Endothelial cell of umbilical vein (primary cell): ENCODE results near the gene ERBIN. TPM values are rescaled to one million over a fixed set of nuclear protein-coding genes. Genes with fewer than 3 reads are reported as not detected.

Experiments used
- BruUV-seq: library from RNA; stranded (reverse); fragments of 400-500 nt; replicated peaks from 2 replicates; lab custom pipeline; 2021; lab: Mats Ljungman, UMichigan
- CTCF ChIA-PET: fragments of 300-600, 350-600 bp; sonication (Branson Sonifier 250); formaldehyde crosslinking; loops from one replicate; lab custom pipeline; 2021; ENCODE audit warnings: antibody characterized with exemption, inconsistent platforms; lab: Charles Lee
- POLR2A ChIA-PET: fragments of 300-600, 350-600 bp; sonication (Branson Sonifier 250); formaldehyde crosslinking; loops from one replicate; lab custom pipeline; 2021; ENCODE audit warnings: antibody characterized with exemption, inconsistent platforms; lab: Charles Lee
- DNase-seq: peaks from one replicate; pipeline ENCODE4 v3.0.0-alpha.2; 2011; ENCODE audit warnings: low read depth, low spot score
- FAIRE-seq: peaks from 2 replicates; lab custom pipeline; 2011; peaks lifted over from hg19 to GRCh38; lab: Jason Lieb, UNC
- H2AFZ ChIP-seq: 2 replicates; pipeline ENCODE4 v1.6.0; 2012; ENCODE audit warnings: low read depth, low read length, control low read depth, inconsistent platforms
- H3K27ac ChIP-seq: 2 replicates; pipeline ENCODE4 v1.5.1; 2011; ENCODE audit warnings: low read depth, mild to moderate bottlenecking, control low read depth, low read length, moderate library complexity; ENCODE audit not compliant: insufficient read depth
- H3K27me3 ChIP-seq, 2 experiments: 2 replicates each; pipeline versions ENCODE4 v1.6.0 to v1.6.1; 2011; ENCODE audit warnings: low read length in 2 of 2, mixed read lengths in 1 of 2; ENCODE audit not compliant: control insufficient read depth in 2 of 2, insufficient read depth in 2 of 2
- H3K36me3 ChIP-seq, 2 experiments: 2 replicates in 1 of 2; 3 replicates in 1 of 2; pipeline ENCODE4 v1.5.1; 2011; ENCODE audit warnings: low read length in 2 of 2, mild to moderate bottlenecking in 1 of 2, moderate library complexity in 1 of 2; ENCODE audit not compliant: control insufficient read depth in 2 of 2, insufficient read depth in 2 of 2; ENCODE audit errors: extremely low read depth in 1 of 2
- H3K4me1 ChIP-seq: 3 replicates; pipeline ENCODE4 v1.5.1; 2011; ENCODE audit warnings: mild to moderate bottlenecking, low read length; ENCODE audit not compliant: control insufficient read depth, insufficient read depth; ENCODE audit errors: extremely low read depth
- H3K4me2 ChIP-seq: 2 replicates; pipeline ENCODE4 v1.6.1; 2011; ENCODE audit warnings: low read length, control low read depth, mixed read lengths; ENCODE audit not compliant: insufficient read depth
- H3K4me3 ChIP-seq, 3 experiments: fragments of 200-600 bp in 1 of 3; sonication (generic), shearing (Covaris generic) in 1 of 3; replicated peaks in 1 of 3; 2 replicates each; pipeline ENCODE4 v1.5.1; 2011 to 2016; ENCODE audit warnings: control low read depth in 3 of 3, low read length in 3 of 3, mild to moderate bottlenecking in 2 of 3, inconsistent platforms in 1 of 3, low read depth in 1 of 3, moderate library complexity in 1 of 3; ENCODE audit not compliant: insufficient read depth in 1 of 3
- H3K79me2 ChIP-seq: 2 replicates; pipeline ENCODE4 v1.6.0; 2012; ENCODE audit warnings: low read length, inconsistent platforms; ENCODE audit not compliant: control insufficient read depth, insufficient read depth
- H3K9ac ChIP-seq: replicated peaks from 2 replicates; pipeline ENCODE3; 2011; ENCODE audit warnings: low read length, control low read depth; ENCODE audit not compliant: insufficient read depth; ENCODE audit errors: extremely low read depth
- H3K9me1 ChIP-seq: replicated peaks from 3 replicates; pipeline ENCODE4 v1.6.0; 2011; ENCODE audit warnings: mild to moderate bottlenecking, low read length; ENCODE audit not compliant: control insufficient read depth, insufficient read depth; ENCODE audit errors: extremely low read depth
- H3K9me3 ChIP-seq: replicated peaks from 2 replicates; pipeline ENCODE4 v1.5.1; 2012; ENCODE audit warnings: low read length, inconsistent platforms; ENCODE audit not compliant: control insufficient read depth, insufficient read depth
- H4K20me1 ChIP-seq: replicated peaks from 2 replicates; pipeline ENCODE3; 2011; ENCODE audit warnings: mild to moderate bottlenecking, low read length; ENCODE audit not compliant: control insufficient read depth, insufficient read depth; ENCODE audit errors: extremely low read depth
- CTCF ChIP-seq, 2 donors: IDR thresholded peaks; 1 replicate in 1 of 2; 2 replicates in 1 of 2; pipeline ENCODE4 v1.5.1; 2011; ENCODE audit warnings: low read length in 2 of 2, mild to moderate bottlenecking in 2 of 2, moderate library complexity in 2 of 2, control low read depth in 1 of 2, inconsistent platforms in 1 of 2, low read depth in 1 of 2; ENCODE audit not compliant: insufficient read depth in 1 of 2; ENCODE audit errors: extremely low read depth in 1 of 2
- EZH2 ChIP-seq: IDR thresholded peaks from 2 replicates; pipeline ENCODE4 v1.6.1; 2012; ENCODE audit warnings: borderline replicate concordance, low read depth, mild to moderate bottlenecking, moderate library complexity, low read length, inconsistent platforms; ENCODE audit not compliant: severe bottlenecking
- FOS ChIP-seq: IDR thresholded peaks from 2 replicates; pipeline ENCODE4 v1.6.1; 2011; ENCODE audit warnings: mild to moderate bottlenecking, low read length, moderate library complexity, borderline replicate concordance; ENCODE audit not compliant: insufficient read depth
- GATA2 ChIP-seq: IDR thresholded peaks from 2 replicates; pipeline ENCODE4 v1.7.0; 2011; ENCODE audit warnings: low read depth, mild to moderate bottlenecking, moderate library complexity, mixed read lengths, low read length; ENCODE audit not compliant: insufficient read length, insufficient read depth
- JUN ChIP-seq: IDR thresholded peaks from 2 replicates; pipeline ENCODE4 v1.6.1; 2011; ENCODE audit warnings: borderline replicate concordance, low read depth; ENCODE audit not compliant: insufficient read length, insufficient read depth
- MAX ChIP-seq: IDR thresholded peaks from 2 replicates; pipeline ENCODE4 v1.6.1; 2011; ENCODE audit not compliant: insufficient read depth, insufficient read length
- MYC ChIP-seq: IDR thresholded peaks from one replicate; pipeline ENCODE4 v1.6.1; 2011; ENCODE audit warnings: mild to moderate bottlenecking, low read depth, low read length
- POLR2A ChIP-seq: IDR thresholded peaks from 2 replicates; pipeline ENCODE4 v1.6.1; 2012; ENCODE audit warnings: low read depth, mild to moderate bottlenecking, control low read depth, low read length
- POLR2AphosphoS5 ChIP-seq: IDR thresholded peaks from 2 replicates; pipeline ENCODE4 v1.6.1; 2012; ENCODE audit warnings: low read depth, mild to moderate bottlenecking, control low read depth, low read length, moderate library complexity; ENCODE audit not compliant: insufficient read depth
- dilution Hi-C: fragments of 300-500 bp; cut with MboI; formaldehyde crosslinking; loops from one replicate; pipeline ENCODE4 v1.15.0; 2019; ENCODE audit warnings: low sequenced_read_pairs; ENCODE audit not compliant: extremely low pct_ligation_motif_present
- intact Hi-C: fragments of 100-400 bp; cut with micrococcal nuclease; formaldehyde crosslinking; loops from one replicate; pipeline ENCODE4 v1.10.0; 2022
- polyA plus RNA-seq, 4 experiments: library from polyadenylated mRNA; depleted of rRNA in 3 of 4; stranded (reverse) in 3 of 4; unstranded in 1 of 4; fragments of >200 nt; gene quantifications; 2 replicates each; pipeline versions ENCODE4 v1.2.1 to v1.2.3, GENCODE V29; 2011 to 2012; ENCODE audit warnings: missing spikeins in 1 of 4
- total RNA-seq: library from RNA; stranded (reverse); gene quantifications from 2 replicates; pipeline ENCODE4 v1.2.3, GENCODE V29; 2021

ERBIN gene
- total and polyA plus RNA-seq, 2 donors (not counting 3 experiments of a cell fraction or from before 2014, with no cell fraction given) = 8.1 to 55.6 TPM

GRCh38 chr5:65951330-65951729, 25.0 kb downstream of the ERBIN start:
- BruUV-seq = no TSS peak
- no peak overlapping the region for H3K9ac ChIP-seq
- TF ChIP-seq MYC (no peak), EZH2 (no peak), MAX (no peak), POLR2A (no peak), GATA2 (no peak), JUN (no peak), CTCF (IDR thresholded peaks at IDR 0.05; ENCODE audit: extremely low read depth in 1 of 2, insufficient read depth in 1 of 2, low read depth in 1 of 2, low read length in 2 of 2) (no peak), FOS (no peak), POLR2AphosphoS5 (no peak)
- no peak overlapping the region for H3K4me3 ChIP-seq
- H3K27me3 ChIP-seq = no peaks in the 10 kb centered on the region
- no peak overlapping the region for H3K27ac ChIP-seq
- no peaks in the 10 kb centered on the region for H3K4me1 ChIP-seq
- intact Hi-C loops = no loop called here
- FAIRE-seq (no peak), DNase-seq (no peak)
- H3K4me2 ChIP-seq = no peak overlapping the region
- no peak overlapping the region for H2AFZ ChIP-seq
- no peaks in the 10 kb centered on the region for H3K9me3 ChIP-seq
- dilution Hi-C loops = no loop called here
- H3K36me3 ChIP-seq = no peaks in the 10 kb centered on the region
- ChIA-PET POLR2A (no interaction called here), CTCF (interaction anchor here (1.4 kb wide), 1 partner anchor 220 kb away, joined by 3 read pairs; no protein-coding TSS in a partner anchor)
- peaks cover 89% of the 10 kb centered on the region for H3K79me2 ChIP-seq
- peaks cover 4% of the 10 kb centered on the region for H3K9me1 ChIP-seq
- peaks cover 7% of the 10 kb centered on the region for H4K20me1 ChIP-seq
